ENCODE results near the gene TBX18.
A peak's percentile ranks its signal among the peaks of the same experiment; 100 is the strongest.

TBX18 gene

DNA sequence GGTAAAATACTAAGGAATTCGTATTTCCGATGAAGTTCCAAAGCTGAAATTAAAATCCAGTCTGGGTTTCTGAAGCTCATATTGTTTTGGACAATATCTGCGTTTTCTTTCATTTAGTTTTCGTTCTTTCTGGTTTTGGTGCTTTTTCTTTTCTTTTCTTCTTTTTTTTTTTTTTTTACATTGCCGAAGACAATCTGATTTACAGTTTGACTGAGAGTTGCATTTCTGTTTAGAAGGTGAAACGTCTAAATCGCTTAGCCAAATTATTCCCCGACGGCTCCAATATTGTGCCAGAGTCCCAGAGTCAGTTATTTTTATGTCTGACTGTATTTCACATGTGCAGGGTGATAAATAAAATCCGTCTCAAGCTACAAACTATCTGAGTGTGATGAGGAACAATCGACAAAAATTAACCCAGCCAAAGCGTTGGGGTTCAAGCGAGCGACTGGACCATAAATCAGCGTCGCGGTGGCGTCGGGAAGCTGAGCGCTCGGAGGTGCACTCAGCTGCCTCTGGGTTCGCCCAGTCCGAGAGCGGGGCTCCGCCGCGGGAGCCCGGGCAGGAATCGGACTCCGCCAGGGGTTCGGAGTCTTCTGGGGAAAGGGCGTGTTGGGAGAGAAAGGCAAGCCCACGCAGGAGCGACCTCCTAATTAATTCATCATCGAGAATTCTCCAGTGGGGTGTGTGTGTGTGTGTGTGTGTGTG lies 8.2 kb upstream of the TBX18 start:
- no peak for DNase-seq (ENCODE audit: low read depth)

DNA sequence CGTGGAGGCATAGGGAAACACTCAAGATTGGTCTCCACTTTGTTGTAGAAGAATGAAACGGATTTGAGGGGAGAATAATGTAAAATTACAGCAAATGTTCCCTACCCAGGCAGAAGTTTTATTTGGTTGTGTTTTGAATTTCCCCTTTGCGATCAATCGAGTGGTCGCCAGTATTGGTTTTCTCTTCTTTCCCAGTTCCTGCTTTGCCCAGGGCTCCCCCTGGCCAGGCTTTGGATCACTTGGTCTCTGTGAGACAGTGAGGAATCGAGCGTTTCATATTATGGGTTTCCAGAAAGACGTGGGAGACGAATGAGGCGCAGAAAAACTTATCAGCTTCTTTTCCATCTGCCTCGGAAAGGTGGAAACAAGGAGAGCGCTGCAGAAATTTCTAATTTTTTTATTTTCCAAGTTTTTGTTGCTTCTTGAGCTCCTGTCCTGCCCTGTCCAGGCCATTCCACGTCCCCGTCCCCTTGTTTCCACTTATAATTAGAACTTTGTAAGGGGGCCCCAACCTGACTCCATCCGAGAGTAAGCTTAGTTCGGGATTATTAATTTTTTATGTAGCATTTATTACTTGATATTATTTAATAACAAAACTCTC lies 7.5 kb upstream of the TBX18 start:
- DNase-seq (ENCODE audit: low read depth) = no peak

DNA sequence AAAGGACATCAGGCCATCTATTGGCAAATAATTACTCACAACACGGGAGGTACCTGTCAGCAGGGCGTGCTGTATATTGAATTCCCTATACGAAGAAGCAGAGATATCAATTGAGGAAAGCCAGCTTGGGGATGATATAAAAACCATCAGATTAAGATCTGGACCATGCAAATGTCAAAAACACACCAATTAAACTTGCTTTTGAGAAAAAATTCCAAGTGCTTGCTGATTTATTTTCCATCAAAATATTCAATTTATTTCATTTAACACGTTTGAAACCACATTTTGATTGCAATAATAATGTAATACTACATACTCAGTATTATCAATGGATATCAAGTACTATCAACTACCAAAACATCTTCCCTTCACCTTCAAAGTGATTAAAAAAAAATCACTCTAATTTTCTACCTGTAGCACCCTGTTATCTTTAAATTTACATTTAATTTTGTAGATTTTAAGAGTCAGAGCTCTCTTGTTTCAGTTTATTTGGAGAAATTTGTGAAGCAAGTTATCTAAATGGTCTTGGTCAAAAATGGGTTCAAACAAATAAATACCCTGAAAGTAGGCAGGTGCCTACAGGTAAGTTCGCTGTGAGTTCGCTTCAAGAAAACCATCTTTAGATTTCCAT lies 6.8 kb upstream of the TBX18 start:
- no peak for DNase-seq (ENCODE audit: low read depth)

DNA sequence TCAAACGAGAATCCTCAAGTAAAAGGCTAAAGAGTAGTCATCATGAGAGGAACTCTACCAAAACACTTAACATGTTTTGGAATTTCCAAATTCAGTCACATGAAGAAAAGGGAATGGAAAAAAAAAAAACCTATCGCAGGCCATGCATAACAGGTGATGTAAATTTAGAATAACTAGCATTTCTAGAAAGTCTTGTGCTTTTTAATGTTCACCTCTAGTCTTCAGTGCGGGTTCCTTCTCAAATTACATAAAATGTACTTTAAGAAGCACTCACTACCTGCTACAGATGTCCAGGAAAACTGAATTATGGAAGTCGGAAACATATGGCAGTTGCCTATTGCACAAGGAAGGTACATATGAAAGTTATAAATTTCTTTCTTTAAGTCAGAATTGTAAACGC lies 6.1 kb upstream of the TBX18 start:
- DNase-seq (ENCODE audit: low read depth) = no peak

DNA sequence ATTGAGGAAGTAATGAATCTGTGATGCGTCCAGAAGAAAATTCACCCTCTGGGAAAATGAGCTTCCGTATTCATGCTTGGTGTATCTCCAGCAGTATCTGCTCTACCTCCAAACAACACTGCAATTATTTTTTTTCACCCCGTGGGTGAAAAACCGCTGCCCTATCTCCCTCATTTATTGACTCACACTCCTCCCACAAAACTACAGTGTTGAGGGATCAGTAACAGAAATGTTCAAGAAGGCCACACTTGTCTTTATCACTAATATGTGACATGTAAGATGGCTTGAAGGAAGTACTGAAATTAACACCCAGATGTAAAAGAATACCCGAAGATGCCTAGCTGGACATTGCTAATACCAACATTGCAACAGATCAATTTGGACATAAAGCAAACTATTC lies 4.9 kb upstream of the TBX18 start:
- DNase-seq (ENCODE audit: low read depth) = no peak

DNA sequence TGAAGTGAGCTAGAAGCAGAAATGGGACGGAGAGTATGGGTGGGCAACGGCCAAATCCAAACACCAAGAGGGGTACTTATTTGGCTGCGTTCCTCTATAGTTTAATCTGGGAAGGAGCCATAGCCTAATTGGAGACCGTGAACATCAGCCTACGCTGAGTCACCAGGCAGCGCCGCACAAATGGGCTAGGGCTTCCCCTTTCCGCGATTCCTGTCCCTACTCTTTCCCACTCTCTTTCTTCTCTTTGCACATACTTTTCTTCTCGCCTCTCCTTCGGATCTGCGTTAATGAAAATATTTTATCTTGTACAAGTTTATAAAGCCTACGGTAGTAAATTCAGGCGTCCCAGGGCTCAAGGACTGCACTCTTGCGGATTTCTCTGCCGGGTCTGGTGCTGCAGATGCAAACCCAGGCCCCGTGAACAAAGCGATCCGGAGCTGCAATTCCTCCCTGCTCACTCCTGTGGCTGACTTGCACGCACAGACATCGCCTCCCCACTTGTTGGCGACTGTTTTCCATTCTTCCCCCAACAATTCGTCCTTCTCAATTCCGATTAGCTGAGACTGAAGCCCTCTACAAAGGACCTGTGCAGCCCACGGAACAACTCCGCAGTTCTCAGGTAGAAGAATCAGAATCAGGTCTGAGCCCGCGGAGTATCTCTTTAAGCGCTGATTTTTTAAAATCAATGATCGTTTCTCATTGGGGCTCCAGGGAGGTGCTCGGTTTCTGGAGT lies 4.2 kb upstream of the TBX18 start:
- DNase-seq (ENCODE audit: low read depth) = no peak

DNA sequence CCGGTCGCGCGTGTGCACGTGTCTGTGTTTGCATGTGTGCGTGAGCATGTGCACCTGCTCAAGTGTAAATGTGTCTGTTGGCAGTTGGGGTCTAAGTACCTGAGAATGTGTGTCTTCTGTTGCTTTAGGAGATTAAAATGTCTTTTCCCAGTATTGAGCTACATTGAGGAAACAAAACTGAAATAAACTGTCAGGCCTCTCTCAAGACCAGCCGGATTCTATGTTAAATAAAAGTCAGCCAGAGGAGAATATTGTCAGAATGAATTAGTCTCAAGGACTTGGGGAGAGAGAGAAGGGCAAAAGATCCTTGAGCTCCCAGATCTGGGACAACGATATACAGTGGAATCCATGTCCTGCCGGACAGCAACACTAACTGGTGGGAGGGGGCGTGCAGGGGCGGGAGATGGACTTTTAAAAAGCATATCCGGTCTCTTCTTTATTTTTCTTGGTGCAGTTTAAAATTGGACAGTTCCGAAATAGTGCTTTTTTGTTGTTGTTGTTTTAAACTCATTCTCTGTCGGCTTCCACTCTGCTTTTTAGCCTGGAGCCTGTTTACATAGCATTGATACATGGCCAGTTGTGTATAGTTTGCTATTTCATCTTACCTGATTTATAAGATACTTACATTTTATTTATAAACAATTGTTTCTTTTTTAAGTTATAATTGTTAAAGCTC lies 3.3 kb upstream of the TBX18 start:
- no peak for DNase-seq (ENCODE audit: low read depth)

DNA sequence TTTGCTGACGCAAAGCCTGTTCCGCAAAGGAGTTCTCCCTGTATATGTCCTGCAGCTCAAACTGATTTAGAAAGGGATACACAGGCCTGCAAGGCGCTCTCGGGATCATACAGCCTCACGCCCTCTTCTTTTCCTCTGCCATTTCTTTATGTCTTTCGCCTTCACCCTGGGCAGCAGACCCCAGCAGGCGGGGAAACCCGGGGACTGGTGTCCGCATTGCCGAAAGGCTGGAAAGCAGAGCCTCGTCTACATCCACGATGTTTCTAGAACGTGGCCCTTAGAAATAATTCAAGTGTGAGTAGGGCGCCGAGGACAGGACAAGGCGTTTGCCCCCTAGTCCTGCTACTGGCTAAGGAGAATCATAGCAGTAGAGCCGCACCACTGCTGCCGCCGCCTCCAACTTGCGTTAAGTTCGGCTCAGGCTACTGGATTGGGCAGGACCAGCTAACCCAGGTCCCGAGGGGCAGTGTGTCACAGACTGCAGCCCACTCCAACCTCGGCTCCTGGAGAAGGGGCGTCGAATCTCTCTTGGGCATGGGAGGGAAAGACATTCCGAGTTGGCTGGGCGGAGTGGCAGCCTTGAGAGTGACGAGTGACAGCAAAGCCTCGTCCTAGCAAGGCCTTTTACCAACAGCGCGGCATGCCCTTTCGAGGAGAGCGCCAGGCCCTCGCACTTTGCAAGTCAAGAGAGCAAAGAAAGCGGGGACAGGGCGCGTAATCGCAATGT lies 2.6 kb upstream of the TBX18 start:
- DNase-seq (ENCODE audit: low read depth) = no peak

DNA sequence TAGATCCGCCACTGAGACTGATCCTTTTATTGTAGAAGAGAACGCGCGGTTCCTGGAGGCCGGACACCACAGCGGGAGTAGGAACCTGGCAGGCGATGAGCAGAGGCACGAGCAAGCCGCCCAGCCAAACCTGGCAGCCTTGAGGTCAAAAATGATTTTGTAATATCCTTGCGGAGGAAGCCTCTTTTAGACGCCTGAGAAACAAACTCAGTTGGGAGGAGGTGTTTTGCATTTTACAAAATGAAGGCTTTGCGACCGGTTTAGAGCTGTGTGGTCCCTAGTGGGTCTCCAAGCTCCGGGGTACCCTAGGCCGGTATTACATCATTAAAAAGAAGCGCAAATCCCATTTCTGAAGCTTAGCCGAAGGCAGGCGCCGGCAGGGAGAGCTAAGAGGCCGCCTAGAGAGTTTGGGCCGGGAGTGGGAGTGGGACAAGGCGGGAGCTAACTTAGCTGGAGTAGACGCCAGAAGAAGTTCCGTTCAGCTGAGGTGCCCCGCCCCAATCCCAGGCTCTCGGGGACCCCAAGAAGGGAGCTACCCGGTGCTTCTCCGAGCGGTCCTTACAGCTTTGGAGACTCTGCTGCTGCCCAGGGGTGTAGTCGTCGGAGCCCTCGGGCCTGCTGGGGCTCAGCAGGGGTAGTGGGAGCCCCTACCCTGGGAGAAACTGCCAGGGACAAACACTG lies 1.9 kb upstream of the TBX18 start:
- DNase-seq (ENCODE audit: low read depth) = no peak

DNA sequence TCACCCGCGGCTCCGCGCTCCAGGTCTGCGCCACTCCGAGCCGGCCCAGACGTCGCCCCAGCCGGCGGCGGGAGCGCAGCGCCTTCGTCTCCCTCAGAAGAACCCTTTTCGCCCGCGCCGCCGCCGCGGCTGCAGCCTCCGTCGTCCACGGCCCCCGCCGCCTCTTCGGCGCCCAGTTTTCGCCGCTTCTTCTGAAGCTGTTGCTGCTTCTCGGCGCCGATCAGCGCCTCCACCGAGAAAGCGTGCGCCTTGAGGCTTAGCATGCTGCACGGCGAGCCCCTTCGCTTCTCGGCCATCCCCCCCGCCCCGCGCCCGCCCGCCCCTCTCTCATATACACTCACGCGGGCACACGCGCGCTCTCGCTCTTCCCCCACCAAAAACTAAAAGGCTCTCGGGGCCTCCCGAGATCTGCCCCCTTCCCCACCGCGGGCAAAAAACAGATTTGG lies 489 bp downstream of the TBX18 start:
- DNase-seq (ENCODE audit: low read depth) = no peak

DNA sequence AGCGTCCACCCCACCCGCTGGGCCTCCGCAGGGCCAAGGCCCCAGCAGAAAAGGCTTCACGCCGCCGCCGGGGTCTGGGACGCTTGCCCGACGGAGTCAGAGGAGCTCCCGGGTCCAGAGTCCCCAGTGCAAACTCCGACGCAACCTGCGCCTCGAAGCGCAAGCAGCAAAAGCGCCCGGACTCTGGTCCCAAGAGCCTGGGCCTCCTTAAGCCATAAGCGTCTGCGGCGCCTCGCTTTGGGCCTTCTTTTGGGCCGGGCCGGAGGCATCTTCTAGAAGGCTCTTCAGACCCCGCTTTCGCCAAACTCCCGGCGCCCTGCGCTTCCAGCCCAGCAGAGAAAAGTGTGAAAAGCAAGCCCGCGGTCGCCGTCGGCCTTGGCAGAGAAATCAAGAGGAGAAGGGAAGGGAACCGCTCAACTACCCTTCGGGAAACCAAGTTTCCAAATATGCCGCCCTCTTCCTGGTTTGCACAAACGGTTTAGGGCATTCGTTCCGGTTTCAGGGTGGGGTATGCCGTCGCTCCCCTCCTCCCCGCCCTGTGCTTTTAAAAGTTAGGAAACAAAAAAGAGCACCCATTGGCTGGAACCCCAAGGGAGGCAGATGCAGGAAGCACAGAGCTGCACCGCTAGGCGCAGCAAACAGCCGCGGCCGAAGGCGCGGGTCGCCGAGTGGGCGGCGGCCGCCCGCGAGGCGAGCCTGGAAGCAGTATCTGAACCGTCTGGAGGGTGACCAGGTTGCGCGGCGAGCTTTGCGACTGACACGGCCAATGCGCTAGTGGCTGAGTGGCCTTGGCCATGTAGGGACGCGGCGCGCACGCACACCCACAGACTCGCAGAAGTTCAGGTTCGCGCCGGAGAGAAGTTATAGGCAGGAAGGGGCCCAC lies 1.2 kb downstream of the TBX18 start:
- peak; percentile 73 for DNase-seq (ENCODE audit: low read depth)

DNA sequence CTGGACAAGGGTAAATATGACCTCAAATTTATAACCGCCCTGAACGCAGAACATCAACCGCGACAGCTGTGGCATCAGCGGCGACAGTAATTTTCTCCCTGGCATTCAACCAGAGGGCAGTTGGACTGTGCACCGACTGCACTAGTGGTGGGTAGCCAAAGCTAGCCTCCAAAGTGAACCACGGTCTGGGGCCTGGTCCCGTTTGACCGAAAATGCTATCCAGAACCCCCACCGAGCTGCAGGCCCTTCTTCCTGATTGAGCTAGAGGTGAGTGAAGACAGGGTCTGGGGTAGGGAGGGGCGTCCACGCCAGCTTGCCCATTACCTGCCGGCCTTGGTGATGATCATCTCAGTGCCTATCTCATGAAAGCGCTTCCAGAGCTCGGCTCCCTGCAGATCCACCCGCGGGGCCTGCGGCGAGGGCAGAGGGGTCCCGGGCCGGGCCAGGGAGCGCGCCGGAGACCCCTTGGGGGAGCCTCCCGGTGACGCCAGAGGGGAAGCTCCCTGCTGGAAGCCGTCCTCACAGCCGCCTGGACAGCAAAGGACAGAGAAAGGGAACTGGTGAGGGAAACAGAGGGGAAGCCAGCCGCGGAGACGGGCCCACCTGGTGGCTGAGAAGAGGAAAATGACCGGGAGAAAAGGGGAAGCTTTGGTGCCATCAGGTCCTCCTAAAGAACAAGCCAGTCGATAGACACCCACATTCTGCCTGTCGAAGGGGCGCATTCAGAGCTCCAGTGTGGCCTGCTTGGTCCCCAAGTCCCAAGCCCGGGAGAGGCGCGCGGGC lies 2.0 kb downstream of the TBX18 start:
- no peak for DNase-seq (ENCODE audit: low read depth)

DNA sequence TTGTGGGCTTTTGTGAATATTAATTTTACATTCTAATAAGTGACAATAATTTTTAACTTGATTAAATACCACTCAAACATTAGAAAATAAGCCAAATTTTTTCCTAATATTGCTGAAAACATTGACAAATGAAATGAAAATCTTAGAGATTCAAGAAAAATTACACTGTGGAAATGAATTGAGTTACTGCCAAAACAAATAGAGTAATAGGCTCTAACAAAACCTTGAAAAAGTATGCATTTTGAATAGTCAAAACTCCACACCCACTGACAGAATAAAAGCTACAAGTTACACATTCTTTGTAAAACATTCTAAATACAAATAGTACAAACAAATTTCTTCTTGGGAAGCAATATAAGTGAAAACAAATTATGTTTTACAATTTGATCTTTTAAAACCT lies 5.9 kb downstream of the TBX18 start:
- no peak for DNase-seq (ENCODE audit: low read depth)

DNA sequence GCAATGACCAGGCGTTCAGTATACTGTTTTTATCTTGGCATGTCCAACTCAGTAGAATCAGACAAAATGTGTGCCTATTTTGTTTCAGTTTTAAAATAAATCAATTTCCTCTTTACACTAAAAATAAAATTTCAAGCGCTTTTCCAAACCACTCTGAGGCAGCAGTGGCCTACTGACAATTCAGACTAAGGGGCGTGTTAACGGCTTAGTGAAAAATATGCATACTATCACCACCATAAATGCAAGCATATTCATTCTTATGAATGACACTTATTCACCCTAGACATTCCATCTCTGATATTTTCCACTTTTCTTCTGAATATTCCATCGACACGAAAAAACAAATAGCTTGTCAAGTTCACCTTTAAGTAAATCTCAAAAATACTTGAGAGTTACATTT lies 7.5 kb downstream of the TBX18 start:
- DNase-seq (ENCODE audit: low read depth) = no peak

DNA sequence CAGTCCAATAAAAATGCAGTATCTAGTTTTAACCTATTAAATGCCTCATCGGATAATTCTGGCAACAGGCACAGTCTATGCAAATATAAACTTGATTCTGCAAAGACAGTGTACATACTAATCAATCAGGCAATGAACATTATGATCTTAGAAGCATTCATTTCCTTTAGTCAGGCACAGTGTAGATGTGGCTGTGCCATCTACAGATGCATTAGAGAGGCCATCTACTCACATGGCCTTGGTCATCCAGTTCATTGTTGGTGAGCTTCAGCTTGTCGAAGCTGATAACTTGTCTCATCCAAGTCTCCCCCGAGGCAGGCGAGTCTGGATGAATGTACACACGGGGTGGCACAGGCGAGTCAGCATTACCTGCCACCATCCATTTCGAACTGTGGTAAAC lies 7.9 kb downstream of the TBX18 start:
- DNase-seq (ENCODE audit: low read depth) = no peak

DNA sequence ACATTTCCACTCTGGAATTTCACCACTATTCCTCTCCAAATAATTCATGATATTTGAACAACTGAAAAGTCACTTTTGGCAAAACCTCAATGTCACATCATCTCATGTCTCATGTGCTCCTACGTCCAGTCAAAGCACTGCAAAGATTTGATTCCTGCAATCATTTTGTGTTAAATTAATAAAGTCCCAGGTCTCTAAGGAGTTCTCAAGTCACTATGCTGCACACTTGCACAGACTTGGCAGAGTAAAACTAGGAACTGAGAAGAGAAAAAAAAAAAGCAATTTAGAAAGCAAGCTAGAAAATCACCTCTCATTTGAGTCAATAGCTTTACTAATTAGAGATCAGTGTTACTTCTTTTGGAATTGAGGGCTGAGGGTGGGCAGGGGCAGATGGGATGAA lies 11.2 kb downstream of the TBX18 start:
- no peak for DNase-seq (ENCODE audit: low read depth)

DNA sequence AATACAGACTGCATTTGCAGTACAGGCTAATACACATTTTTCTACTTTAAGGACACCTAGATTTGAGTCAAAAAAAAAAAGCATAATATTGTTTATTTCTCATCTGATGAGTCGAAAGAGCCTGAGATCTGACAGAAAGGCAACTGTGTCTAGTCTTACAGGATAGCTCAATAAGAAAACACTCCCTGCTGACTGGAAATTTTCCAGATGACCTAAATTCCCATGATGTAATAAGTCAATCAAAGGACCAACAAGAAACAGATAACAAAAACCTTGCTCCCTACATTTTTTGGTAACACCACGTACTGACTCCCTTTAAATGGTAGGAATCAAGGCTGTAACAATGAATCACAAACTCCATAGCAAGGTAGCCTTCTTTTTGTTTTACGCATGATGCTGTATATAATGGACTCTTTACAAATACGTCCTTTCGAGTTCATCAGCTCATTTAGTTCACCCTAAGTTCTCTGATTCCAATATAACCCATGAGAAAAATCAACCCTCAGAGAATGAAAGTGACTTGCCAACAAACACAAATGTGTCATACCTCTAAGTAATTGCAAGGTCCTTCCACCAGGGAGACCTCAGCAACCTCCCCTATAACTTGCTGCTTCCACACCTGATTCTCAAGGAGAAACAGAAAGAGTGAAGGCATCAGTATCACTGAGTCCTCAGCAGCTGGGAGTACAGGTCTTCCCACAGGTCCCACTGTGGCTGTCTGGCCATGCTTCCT lies 12.1 kb downstream of the TBX18 start:
- DNase-seq (ENCODE audit: low read depth) = no peak

DNA sequence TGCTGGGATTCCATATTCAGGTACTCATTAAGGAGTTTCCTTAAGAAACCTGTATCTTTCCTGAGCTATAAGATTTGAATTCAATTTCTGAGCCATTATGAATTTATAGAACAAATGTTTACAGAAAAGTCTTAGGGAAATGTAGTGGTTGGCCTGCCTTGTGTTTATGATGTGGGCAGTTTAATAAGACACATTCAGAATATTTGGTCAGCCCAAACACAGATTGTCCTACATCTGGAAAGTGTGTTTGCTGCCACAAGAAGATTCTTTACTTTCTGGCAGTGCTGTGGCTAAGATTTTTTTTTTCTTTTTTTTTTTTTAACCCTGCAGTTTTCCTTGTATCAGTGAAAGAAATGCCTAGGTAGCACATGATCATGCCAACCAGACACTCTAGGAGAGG lies 15.2 kb downstream of the TBX18 start:
- DNase-seq (ENCODE audit: low read depth) = no peak

DNA sequence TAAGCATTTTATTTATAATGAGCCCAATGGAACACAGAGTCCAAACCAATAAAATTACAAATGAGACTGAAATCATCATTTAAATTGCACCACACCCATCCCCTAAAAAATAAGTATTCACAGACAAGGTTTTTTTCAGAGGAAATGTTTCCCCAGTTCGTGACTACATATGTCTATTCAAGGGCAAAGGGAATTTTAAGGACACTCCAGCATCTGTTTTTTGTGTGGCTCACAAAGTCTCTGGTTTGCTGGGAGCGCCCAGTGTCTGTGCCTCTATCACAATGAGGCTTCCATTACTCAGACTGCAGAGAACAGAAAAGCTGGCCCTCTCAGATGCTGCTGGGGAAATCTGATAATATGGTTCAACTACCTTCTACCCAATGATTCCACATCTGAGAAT lies 16.0 kb downstream of the TBX18 start:
- no peak for DNase-seq (ENCODE audit: low read depth)

All from fibroblast of the conjunctiva (primary cell).